Measurements from ENCODE around the gene CCDC117.
A peak's percentile ranks its signal among the peaks of the same experiment; 100 is the strongest.
"Not testable (repeated sequence)": the region's sequence is repeated elsewhere in the genome, so short reads cannot be mapped to it uniquely, and the experiment has no call there.

The CCDC117 gene, protein sequence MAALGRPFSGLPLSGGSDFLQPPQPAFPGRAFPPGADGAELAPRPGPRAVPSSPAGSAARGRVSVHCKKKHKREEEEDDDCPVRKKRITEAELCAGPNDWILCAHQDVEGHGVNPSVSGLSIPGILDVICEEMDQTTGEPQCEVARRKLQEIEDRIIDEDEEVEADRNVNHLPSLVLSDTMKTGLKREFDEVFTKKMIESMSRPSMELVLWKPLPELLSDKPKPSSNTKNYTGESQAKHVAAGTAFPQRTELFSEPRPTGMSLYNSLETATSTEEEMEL

GRCh38 chr22:28772633-28773460 lies at the start of gene CCDC117:
TSS of gene CCDC117 (plus strand) at chr22:28772695. CDS start at chr22:28772850, 155 bp downstream.
- DNase-seq (ENCODE audit: low read depth), result peak; percentile 86

DNA sequence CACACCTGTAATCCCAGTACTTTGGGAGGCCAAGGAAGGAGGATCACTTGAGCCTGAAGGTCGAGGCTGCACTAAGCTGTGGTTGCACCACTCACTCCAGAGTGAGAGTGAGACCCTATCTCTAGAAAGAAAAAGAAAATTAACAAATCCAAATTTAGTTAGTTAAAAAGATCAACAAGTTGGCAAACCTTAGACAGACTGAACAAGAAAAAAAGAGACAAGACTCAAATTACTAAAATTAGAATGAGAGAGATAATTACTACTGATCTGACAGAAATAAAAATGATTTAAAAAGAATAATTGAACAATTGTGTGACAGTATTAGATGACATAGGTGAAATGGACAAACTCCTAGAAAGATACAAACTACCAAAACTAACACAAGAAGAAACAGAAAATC lies 44.5 kb upstream of the CCDC117 start:
- no peak for DNase-seq (ENCODE audit: low read depth)

- DNase-seq (ENCODE audit: low read depth), result no peak
These were observed 43.7 kb upstream of the CCDC117 start for GRCh38 chr22:28728621-28729313.

DNA sequence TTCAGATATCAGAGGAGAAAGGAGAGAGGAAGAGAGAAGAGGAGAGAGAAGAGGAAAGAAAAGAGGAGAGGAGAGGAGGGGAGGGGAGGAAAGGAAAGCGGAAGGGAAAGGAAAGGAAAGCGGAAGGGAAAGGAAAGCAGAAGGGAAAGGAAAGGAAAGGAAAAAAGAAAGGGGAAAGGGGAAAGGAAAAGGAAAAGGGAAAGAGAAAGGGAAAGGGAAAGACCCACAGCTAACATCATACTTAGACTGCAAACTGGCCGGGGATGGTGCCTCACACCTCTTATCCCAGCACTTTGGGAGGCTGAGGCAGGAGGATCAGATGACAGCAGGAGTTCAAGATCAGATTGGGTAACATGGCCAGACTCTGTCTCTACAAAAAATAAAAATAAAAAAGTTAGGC lies 42.3 kb upstream of the CCDC117 start:
- no peak for DNase-seq (ENCODE audit: low read depth)

DNA sequence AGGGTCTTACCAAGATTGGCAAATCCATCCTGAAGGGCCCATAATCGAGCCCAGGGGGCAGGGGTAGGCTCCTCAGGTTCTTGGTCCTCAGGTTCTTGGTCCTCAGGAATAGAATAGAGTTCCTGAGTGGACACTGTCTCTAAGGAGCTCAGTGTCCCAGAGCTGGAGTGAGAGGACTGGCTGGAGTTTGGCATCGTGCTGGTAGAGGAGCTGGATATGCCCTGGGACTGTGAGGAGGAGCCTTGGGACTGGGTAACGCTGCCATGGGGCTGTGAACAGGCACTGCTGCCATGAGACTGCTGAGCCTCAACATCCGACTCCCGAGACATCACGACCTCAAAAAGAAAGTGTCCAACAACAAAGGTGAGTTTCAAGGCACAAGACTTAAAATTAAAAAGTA lies 38.1 kb upstream of the CCDC117 start:
- no peak for DNase-seq (ENCODE audit: low read depth)

- no peak for DNase-seq (ENCODE audit: low read depth)
These were observed 36.0 kb upstream of the CCDC117 start for GRCh38 chr22:28736301-28737155.

DNA sequence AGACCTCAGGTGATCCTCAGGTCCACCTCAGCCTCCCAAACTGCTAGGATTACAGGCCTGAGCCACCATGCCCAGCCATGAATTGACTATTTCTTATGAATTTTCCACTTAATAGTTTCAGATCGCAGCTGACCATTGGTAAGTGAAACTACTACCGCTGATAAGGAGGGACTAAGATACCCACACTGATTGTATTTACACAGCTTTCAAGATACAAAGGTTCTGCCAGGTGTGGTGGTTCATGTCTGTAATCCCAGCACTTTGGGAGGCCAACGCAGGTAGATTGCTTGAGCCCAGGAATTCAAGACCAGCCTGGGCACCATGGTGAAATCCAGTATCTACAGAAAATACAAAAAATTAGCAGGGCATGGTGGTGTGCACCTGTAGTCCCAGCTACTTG lies 34.8 kb upstream of the CCDC117 start:
- DNase-seq (ENCODE audit: low read depth), result no peak

DNA sequence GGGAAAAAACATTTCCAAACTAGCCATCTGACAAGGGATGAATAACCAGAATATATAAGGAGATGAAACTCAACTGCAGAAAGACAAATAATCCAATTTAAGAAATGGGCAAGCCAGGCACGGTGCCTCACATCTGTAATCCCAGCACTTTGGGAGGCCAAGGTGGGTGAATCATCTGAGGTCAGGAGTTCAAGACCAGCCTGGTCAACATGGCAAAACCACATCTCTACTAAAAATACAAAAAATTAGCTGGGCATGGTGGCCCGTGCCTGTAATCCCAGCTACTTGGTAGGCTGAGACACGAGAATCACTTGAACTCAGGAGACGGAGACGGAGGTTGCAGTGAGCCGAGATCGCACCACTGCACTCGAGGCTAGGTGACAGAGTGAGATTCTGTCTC lies 33.6 kb upstream of the CCDC117 start:
- not testable (repeated sequence) for DNase-seq (ENCODE audit: low read depth)

DNA sequence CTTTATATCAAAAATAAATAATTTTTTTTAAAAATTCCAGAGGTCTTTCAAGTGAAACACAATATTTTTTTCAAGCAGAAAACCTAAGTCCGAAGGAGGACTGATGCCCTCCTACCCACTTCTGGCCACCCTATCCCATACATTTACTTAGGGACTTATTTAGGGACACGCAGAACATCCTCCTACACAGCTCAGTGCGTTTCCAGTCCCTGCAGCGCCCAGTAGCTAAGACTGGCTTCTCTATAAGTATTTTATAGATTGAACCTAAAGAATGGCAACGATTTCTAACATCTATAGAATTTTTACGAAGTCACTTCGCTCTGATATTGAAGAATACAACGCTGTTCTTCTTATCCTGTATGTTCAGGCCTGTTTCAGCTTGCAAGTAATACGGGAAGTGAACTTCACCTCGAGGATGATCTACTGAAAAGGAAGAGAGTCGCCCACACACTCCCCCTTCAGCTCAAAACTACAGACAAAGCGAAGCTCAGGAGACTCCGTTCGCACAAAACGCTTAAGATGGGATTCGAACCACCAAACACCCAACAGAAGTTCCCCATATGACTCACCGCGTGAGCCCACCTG lies 31.2 kb upstream of the CCDC117 start:
- DNase-seq (ENCODE audit: low read depth), result no peak

DNA sequence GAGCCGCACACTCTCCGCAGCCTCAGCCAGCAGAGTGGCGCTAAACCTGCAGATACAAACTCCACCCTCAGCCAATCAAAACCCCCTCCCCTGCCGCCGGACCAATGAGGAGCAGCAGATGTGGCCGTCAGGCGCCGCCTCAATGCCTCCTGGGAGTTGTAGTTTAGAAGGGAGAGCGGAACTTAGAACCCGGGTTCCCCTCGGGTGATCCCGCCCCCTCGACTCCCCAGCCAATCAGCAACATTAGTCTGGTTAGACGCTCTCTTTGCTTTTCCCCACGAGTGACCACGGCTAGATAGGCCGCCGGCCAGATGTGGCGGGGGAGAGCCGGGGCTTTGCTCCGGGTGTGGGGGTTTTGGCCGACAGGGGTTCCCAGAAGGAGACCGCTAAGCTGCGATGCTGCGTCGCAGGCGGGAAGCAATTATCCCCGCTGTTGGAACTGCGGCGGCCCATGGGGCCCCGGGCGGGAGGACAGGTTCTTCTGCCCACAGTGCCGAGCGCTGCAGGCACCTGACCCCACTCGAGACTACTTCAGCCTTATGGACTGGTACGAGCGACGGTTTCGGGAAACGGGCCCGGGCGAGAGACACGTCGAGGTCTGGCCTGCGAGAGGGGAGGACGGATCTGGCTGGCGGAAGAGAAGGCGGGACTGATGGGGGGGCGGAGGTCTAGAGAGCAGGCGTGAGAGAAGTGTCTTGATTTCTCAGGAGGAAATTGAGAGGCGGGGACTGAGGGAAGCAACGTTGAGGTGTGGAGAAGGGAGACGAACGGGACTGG lies 30.5 kb upstream of the CCDC117 start, which contains the start of the genes CHEK2 and HSCB:
Gene CHEK2 (minus strand): TSS at position 36 of the 777 bp plus-strand sequence. CDS start 7,099 bp downstream, outside the sequence.
Gene HSCB (plus strand): TSS at position 255 of the 777 bp plus-strand sequence. CDS start 57 bp downstream, at position 312.
- DNase-seq (ENCODE audit: low read depth), result peak; percentile 97

DNA sequence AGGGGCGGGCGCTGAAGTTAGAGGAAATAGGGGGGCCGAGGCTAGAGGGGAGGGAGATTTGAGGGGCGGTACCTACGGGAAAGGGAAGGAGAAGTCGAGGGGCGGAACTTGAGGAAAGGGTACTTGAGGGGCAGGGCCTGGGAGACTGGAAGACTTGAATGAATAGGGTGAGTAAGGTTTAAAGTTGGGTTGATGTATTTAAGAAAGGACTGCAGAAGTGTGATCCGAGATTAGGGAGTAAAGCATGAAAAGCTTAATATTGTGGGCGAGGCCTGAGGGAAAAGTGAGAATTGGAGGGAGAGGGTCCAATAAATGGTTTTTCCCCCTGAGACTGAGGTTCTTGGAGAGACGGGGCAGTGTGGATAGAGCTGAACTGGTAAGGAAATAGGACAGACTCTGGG lies 29.9 kb upstream of the CCDC117 start:
- DNase-seq (ENCODE audit: low read depth), result no peak

- DNase-seq (ENCODE audit: low read depth), result no peak
These were observed 28.6 kb upstream of the CCDC117 start for GRCh38 chr22:28743852-28744251.

- DNase-seq (ENCODE audit: low read depth), result no peak
These were observed 22.0 kb upstream of the CCDC117 start for GRCh38 chr22:28750471-28750881.

DNA sequence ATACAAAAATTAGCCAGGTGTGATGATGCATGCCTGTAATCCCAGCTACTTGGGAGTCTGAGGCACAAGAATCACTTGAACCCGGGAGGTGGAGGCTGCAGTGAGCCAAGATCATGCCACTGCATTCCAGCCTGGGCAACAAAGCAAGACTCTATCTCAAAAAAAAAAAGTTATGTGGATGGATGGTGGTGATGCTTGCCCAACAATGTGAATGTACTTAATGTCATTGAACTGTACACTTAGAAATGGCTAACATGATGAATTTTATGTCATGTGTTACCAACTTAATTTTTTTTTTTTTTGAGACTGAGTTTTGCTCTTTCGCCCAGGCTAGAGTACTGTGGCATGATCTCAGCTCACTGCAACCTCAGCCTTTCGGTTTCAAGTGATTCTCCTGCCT lies 18.0 kb upstream of the CCDC117 start:
- not testable (repeated sequence) for DNase-seq (ENCODE audit: low read depth)

DNA sequence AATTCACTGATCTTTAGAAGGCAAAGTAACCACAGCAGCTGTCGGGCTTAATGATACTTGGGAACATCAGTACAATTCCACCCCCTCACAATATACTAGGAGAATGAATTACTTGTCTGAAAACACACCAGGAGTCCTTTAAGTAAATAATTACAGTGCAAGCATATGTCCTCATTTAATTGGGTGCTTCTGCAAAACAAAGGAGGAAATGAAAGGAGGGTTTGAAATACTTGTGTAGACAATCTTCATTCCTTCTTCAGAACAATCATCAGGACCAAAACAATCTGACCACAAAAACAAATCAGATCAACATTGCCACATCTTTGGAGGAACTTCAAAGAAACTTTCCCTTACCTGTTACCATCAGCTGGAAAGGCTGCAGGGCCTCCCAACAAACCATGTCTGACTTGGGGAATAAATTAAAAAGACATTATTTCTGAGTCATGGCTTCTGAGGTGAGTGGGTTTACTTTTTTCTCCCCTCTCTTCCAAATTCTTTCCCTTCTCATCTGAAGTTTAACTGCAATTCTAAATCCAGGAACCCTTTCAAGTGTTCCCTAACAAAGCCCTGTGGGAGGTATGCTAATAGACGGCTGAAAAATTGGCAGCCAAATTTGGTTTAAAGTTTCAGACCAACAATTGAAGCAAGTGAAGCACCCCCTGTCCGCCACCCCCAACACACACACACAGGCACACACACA lies 12.5 kb upstream of the CCDC117 start:
- no peak for DNase-seq (ENCODE audit: low read depth)

DNA sequence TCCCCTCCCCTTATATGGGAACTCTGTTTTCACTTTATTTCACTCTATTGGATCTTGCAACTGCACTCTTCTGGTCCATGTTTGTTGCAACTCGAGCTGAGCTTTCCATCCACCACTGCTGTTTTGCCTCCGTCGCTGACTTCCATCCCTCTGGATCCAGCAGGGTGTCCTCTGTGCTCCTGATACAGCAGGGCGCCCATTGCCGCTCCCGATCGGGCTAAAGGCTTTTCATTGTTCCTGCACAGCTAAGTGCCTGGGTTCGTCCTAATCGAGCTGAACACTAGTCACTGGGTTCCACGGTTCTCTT lies 11.1 kb upstream of the CCDC117 start:
- DNase-seq (ENCODE audit: low read depth), result no peak

DNA sequence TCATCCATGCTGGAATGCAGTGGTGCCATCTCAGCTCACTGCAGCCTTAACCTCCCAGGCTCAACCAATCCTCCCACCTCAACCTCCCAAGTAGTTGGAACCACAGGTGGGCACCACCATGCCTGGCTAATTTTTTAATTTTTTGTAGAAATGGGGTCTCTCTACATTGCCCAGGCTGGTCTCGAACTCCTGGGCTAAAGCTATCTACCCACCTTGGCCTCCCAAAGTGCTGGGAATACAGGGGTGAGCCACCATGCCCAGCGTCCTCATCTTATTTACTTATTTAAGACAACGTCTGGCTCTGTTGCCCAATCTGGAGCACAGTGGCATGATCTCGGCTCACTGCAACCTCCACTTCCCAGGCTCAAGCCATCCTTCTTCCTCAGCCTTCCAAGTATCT lies 10.5 kb upstream of the CCDC117 start:
- not testable (repeated sequence) for DNase-seq (ENCODE audit: low read depth)

- DNase-seq (ENCODE audit: low read depth), result no peak
These were observed 5.9 kb upstream of the CCDC117 start for GRCh38 chr22:28766628-28767027.

DNA sequence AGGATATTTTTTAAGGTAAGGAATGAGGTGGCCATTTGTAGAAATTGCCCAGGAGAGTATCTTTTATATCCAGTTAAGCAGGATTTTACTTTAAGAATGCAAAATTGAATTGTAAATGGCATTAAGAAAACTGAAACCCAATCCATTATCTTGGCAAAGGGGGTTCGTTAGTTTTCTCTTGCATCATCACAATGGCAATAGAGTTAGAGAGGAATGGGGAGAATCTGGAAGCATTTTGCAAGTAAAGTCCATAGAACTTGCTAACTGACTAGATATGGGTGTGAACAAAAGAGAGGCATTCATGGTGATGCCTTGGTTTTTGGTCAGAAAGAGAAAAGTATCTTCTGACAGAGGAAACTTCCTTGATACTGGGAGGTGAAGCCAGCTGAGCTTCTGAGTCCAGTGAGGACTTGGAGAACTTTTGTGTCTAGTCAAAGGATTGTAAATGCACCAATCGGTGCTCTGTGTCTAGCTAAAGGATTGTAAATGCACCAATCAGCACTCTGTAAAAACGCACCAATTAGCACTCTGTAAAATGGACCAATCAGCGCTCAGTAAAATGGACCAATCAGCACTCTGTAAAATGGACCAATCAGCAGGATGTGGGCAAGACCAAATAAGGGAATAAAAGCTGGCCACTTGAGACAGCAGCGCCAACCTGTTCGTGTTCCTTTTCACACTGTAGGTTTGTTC lies 3.6 kb upstream of the CCDC117 start:
- DNase-seq (ENCODE audit: low read depth), result no peak
